NT2/D1 (cell line): ENCODE measurements around the gene GALNT5.

Source experiments
- DNase-seq: peaks from one replicate; pipeline ENCODE4 v3.0.0-alpha.2; 2011; ENCODE audit warnings: low read depth, low spot score
- H3K27me3 ChIP-seq: 2 replicates; pipeline ENCODE4 v1.6.0; 2011; ENCODE audit warnings: mild to moderate bottlenecking; ENCODE audit not compliant: insufficient read length, insufficient read depth
- H3K36me3 ChIP-seq: 2 replicates; pipeline ENCODE4 v1.6.1; 2011; ENCODE audit warnings: mild to moderate bottlenecking, low read length, mixed read lengths; ENCODE audit not compliant: insufficient read depth, insufficient read length
- H3K4me1 ChIP-seq: 2 replicates; pipeline ENCODE4 v1.5.1; 2011; ENCODE audit not compliant: insufficient read depth, insufficient read length
- H3K4me3 ChIP-seq: 2 replicates; pipeline ENCODE4 v1.5.1; 2011; ENCODE audit warnings: low read depth; ENCODE audit not compliant: insufficient read length
- H3K9ac ChIP-seq: 2 replicates; pipeline ENCODE4 v1.6.0; 2011; ENCODE audit warnings: low read depth; ENCODE audit not compliant: insufficient read length
- H3K9me3 ChIP-seq: 2 replicates; pipeline ENCODE4 v1.5.1; 2011; ENCODE audit warnings: mild to moderate bottlenecking, low read length; ENCODE audit not compliant: insufficient read depth
- SUZ12 ChIP-seq: IDR thresholded peaks from 2 replicates; pipeline ENCODE4 v1.6.1; 2011; ENCODE audit not compliant: insufficient read length, insufficient read depth; ENCODE audit errors: extremely low read depth
- YY1 ChIP-seq: IDR thresholded peaks from 2 replicates; pipeline ENCODE4 v1.6.1; 2011; ENCODE audit not compliant: insufficient read length, insufficient read depth
- ZNF274 ChIP-seq: IDR thresholded peaks from 2 replicates; pipeline ENCODE4 v1.6.1; 2011; ENCODE audit warnings: mild to moderate bottlenecking, low read depth, low read length

The GALNT5 gene

GRCh38 chr2:157345647-157346389 lies 88.3 kb downstream of the GALNT5 start:
- no peak overlapping the region for H3K9ac ChIP-seq
- no peak for TF ChIP-seq SUZ12
- no peak for TF ChIP-seq YY1
- TF ChIP-seq ZNF274, result no peak
- H3K36me3 ChIP-seq, result no peaks in the 10 kb centered on the region
- DNase-seq, result peak; percentile 74
- H3K4me3 ChIP-seq, result no peak overlapping the region
- peaks cover 47% of the 10 kb centered on the region for H3K9me3 ChIP-seq
- no peaks in the 10 kb centered on the region for H3K27me3 ChIP-seq
- H3K4me1 ChIP-seq, result no peaks in the 10 kb centered on the region

- no peaks in the 10 kb centered on the region for H3K36me3 ChIP-seq
- H3K9ac ChIP-seq, result no peak overlapping the region
- DNase-seq, result no peak
- H3K4me3 ChIP-seq, result no peak overlapping the region
- no peaks in the 10 kb centered on the region for H3K27me3 ChIP-seq
- TF ChIP-seq SUZ12 (no peak), ZNF274 (no peak), YY1 (no peak)
- no peaks in the 10 kb centered on the region for H3K4me1 ChIP-seq
- H3K9me3 ChIP-seq, result peaks cover 23% of the 10 kb centered on the region
Observed at GRCh38 chr2:157348291-157348921, 90.9 kb downstream of the GALNT5 start.

DNA sequence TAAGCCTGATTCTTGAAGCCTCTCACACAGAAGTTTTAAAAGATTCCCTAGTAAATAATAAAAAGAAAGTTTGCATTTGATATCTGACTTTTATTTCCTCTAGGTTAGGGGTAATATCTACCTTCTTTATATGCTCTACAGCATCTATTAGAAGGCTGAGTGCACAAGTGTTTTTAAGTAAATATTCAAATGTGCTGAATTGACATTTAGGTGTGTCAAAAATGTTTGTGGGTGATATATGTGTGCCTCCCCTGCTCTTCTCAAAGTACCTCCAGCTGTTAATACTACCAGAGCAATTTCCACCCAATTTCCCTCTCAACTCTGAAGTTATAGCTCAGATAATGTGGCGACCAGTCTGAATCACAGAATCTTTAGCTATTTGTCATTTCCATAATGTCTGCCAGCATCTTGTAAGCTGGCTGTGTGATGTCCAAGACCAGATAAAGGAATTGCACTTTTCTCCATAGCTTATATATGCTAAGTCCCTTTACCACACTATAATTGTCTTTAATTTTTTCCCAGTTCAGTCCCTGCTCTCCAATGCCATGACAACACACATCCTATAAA lies 92.5 kb downstream of the GALNT5 start:
- no peak overlapping the region for H3K4me3 ChIP-seq
- H3K9me3 ChIP-seq, result peaks cover 7% of the 10 kb centered on the region
- no peaks in the 10 kb centered on the region for H3K27me3 ChIP-seq
- H3K36me3 ChIP-seq, result no peaks in the 10 kb centered on the region
- no peaks in the 10 kb centered on the region for H3K4me1 ChIP-seq
- TF ChIP-seq YY1 (no peak), SUZ12 (no peak), ZNF274 (no peak)
- H3K9ac ChIP-seq, result no peak overlapping the region
- no peak for DNase-seq

GRCh38 chr2:157355618-157356017 lies 98.1 kb downstream of the GALNT5 start:
- DNase-seq, result peak; percentile 27
- H3K4me1 ChIP-seq, result no peaks in the 10 kb centered on the region
- H3K9me3 ChIP-seq, result no peaks in the 10 kb centered on the region
- H3K9ac ChIP-seq, result no peak overlapping the region
- H3K27me3 ChIP-seq, result no peaks in the 10 kb centered on the region
- H3K36me3 ChIP-seq, result no peaks in the 10 kb centered on the region
- TF ChIP-seq YY1 (no peak), ZNF274 (no peak), SUZ12 (no peak)
- H3K4me3 ChIP-seq, result no peak overlapping the region

DNA sequence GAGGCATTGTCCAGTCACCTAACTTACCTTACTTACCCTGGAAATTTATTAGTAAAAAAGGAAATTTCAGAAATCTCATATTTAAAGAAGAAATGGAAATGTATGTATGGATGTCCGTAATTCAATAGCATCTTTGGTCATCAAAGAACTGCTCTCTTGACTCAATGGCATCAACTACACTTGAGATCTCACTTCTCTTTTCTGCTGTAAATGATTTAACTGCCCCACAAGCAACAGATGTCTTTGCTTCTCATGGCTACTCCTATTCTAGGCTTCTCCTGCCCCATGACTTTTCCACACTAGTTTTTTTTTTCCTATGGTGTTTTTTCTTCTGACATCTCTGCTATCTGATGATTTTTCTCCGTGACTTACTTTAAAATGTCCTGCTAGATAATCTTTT lies 102.1 kb downstream of the GALNT5 start:
- Histone ChIP-seq H3K4me1 (no peaks in the 10 kb centered on the region), H3K4me3 (no peak overlapping the region), H3K36me3 (no peaks in the 10 kb centered on the region), H3K9ac (no peak overlapping the region), H3K9me3 (peaks cover 18% of the 10 kb centered on the region), H3K27me3 (no peaks in the 10 kb centered on the region)
- no peak for TF ChIP-seq ZNF274
- TF ChIP-seq YY1, result no peak
- no peak for TF ChIP-seq SUZ12
- DNase-seq, result no peak

DNA sequence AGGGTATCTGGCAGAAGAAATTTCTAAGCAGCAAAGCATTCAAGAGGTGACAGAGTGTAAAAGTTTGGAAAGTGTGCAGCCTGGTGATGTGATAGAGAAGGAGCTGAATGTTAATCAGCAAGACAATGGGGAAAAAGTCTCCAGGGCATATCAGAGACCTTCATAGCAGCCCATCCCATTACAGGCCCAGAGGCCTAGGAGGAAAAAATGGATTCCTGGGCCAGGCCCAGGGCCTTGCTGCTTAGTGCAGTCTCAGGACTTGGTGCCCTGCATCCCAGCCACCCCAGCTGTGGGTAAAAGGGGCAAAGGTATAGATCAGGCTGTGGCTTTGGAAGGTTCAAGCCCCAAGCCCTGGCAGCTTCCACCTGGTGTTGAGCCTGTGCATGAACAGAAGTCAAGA lies 104.0 kb downstream of the GALNT5 start:
- H3K4me3 ChIP-seq, result no peak overlapping the region

GRCh38 chr2:157362627-157363026 lies 105.1 kb downstream of the GALNT5 start:
- no peaks in the 10 kb centered on the region for H3K36me3 ChIP-seq
- peaks cover 18% of the 10 kb centered on the region for H3K9me3 ChIP-seq
- H3K9ac ChIP-seq, result no peak overlapping the region
- H3K27me3 ChIP-seq, result no peaks in the 10 kb centered on the region
- DNase-seq, result no peak
- TF ChIP-seq SUZ12 (no peak), ZNF274 (no peak), YY1 (no peak)
- no peaks in the 10 kb centered on the region for H3K4me1 ChIP-seq
- H3K4me3 ChIP-seq, result no peak overlapping the region

More for the DNA sequence above, 104.0 kb downstream of the GALNT5 start:
- Histone ChIP-seq H3K9ac (no peak overlapping the region), H3K9me3 (peaks cover 18% of the 10 kb centered on the region), H3K36me3 (no peaks in the 10 kb centered on the region), H3K4me1 (no peaks in the 10 kb centered on the region), H3K27me3 (no peaks in the 10 kb centered on the region)
- TF ChIP-seq YY1, result no peak
- no peak for TF ChIP-seq ZNF274
- TF ChIP-seq SUZ12, result no peak
- no peak for DNase-seq
